Liver (tissue), 9 donors: Measurements from ENCODE around the gene TMEM259. TPM values are rescaled to one million over a fixed set of nuclear protein-coding genes. Genes with fewer than 3 reads are reported as not detected.

Source experiments
- DNase-seq: peaks from one replicate; pipeline ENCODE4 v3.0.0-alpha.2; 2017; ENCODE audit warnings: low spot score
- H3K27ac ChIP-seq, 2 donors: one replicate each; pipeline ENCODE4 v1.7.0; 2013; ENCODE audit warnings: inconsistent platforms in 2 of 2, low read length in 2 of 2, control low read depth in 1 of 2, low read depth in 1 of 2, mild to moderate bottlenecking in 1 of 2
- H3K27me3 ChIP-seq, 4 donors: one replicate each; pipeline versions ENCODE4 v1.6.1 to v1.7.0; 2013; ENCODE audit warnings: low read length in 3 of 4, inconsistent platforms in 1 of 4, mild to moderate bottlenecking in 1 of 4, moderate library complexity in 1 of 4; ENCODE audit not compliant: control insufficient read depth in 4 of 4, insufficient read depth in 4 of 4
- H3K36me3 ChIP-seq, 4 donors: one replicate each; pipeline versions ENCODE4 v1.6.1 to v1.7.0; 2013; ENCODE audit warnings: low read length in 3 of 4, mild to moderate bottlenecking in 3 of 4, low read depth in 1 of 4, moderate library complexity in 1 of 4; ENCODE audit not compliant: control insufficient read depth in 4 of 4, insufficient read depth in 3 of 4
- H3K4me1 ChIP-seq, 4 donors: one replicate each; pipeline versions ENCODE4 v1.6.1 to v1.7.0; 2013; ENCODE audit warnings: low read length in 3 of 4, mild to moderate bottlenecking in 3 of 4, moderate library complexity in 1 of 4; ENCODE audit not compliant: control insufficient read depth in 4 of 4, insufficient read depth in 4 of 4
- H3K4me3 ChIP-seq, 3 donors: one replicate each; pipeline versions ENCODE4 v1.6.1 to v1.7.0; 2013; ENCODE audit warnings: low read length in 3 of 3, control low read depth in 1 of 3, low read depth in 1 of 3, mild to moderate bottlenecking in 1 of 3
- H3K9ac ChIP-seq, 2 donors: one replicate each; pipeline ENCODE4 v1.7.0; 2013; ENCODE audit warnings: low read length in 2 of 2, mild to moderate bottlenecking in 2 of 2, moderate library complexity in 2 of 2, control low read depth in 1 of 2, low read depth in 1 of 2
- H3K9me3 ChIP-seq, 4 donors: one replicate each; pipeline versions ENCODE4 v1.6.1 to v1.7.0; 2013; ENCODE audit warnings: low read length in 3 of 4; ENCODE audit not compliant: control insufficient read depth in 4 of 4
- FOXA2 ChIP-seq: IDR thresholded peaks from 2 replicates; pipeline ENCODE4 v1.6.1; 2016; ENCODE audit warnings: antibody characterized with exemption
- GABPA ChIP-seq, 2 donors: IDR thresholded peaks in 1 of 2; conservative IDR thresholded peaks in 1 of 2; 2 replicates each; pipeline ENCODE4 v1.6.1; 2016; ENCODE audit warnings: antibody characterized with exemption in 2 of 2, mild to moderate bottlenecking in 1 of 2, moderate library complexity in 1 of 2
- HNF4G ChIP-seq: IDR thresholded peaks from 2 replicates; pipeline ENCODE4 v1.6.1; 2016; ENCODE audit warnings: antibody characterized with exemption
- JUND ChIP-seq, 2 donors: IDR thresholded peaks; 2 replicates each; pipeline ENCODE4 v1.6.1; 2016; ENCODE audit warnings: antibody characterized with exemption in 2 of 2
- NR2F2 ChIP-seq: IDR thresholded peaks from 2 replicates; pipeline ENCODE4 v1.6.1; 2016; ENCODE audit warnings: antibody characterized with exemption
- RAD21 ChIP-seq, 2 donors: IDR thresholded peaks; 2 replicates each; pipeline ENCODE4 v1.6.1; 2016; ENCODE audit warnings: antibody characterized with exemption in 2 of 2, mild to moderate bottlenecking in 2 of 2
- SP1 ChIP-seq: IDR thresholded peaks from 2 replicates; pipeline ENCODE4 v1.6.1; 2018; ENCODE audit warnings: antibody characterized with exemption, mild to moderate bottlenecking
- YY1 ChIP-seq: IDR thresholded peaks from 2 replicates; pipeline ENCODE4 v1.6.1; 2016; ENCODE audit warnings: antibody characterized with exemption, mild to moderate bottlenecking
- WGBS: extraction: QIAGEN DNeasy Blood & Tissue Kit; methylation state at CpG from one replicate; pipeline ENCODE4 v1.1.7; 2013; 5-methylcytosine and 5-hydroxymethylcytosine counted together
- polyA plus RNA-seq, 2 donors: library from polyadenylated mRNA; stranded (reverse) in 1 of 2; unstranded in 1 of 2; fragments of 200-250 nt in 1 of 2; fragments of >200 nt in 1 of 2; fragmentation: Nextera tagmentation in 1 of 2; extraction: Ambion mirVana in 1 of 2; gene quantifications; one replicate each; pipeline versions ENCODE4 v1.2.1 to v1.2.3, GENCODE V29; 2013 to 2015
- total RNA-seq, 2 donors: library from RNA; depleted of rRNA; stranded (reverse); fragments of >200 nt; gene quantifications; one replicate each; pipeline ENCODE4 v1.2.3, GENCODE V29; 2014
- TF ChIP-seq, protein P1 (sequence below): IDR thresholded peaks from 2 replicates; pipeline ENCODE4 v1.6.1; 2016; ENCODE audit warnings: antibody characterized with exemption
- TF ChIP-seq, protein P2 (sequence below): IDR thresholded peaks from 2 replicates; pipeline ENCODE4 v1.6.1; 2016; ENCODE audit warnings: antibody characterized with exemption, mild to moderate bottlenecking
- TF ChIP-seq, protein P3 (sequence below): fragments of 150-350 bp; IDR thresholded peaks from 2 replicates; pipeline ENCODE4 v1.5.1; 2017; ENCODE audit warnings: improper control_type of control experiment, low read depth, low read length; ENCODE audit not compliant: missing input control
- TF ChIP-seq, protein P4 (sequence below): IDR thresholded peaks from 2 replicates; pipeline ENCODE4 v1.6.1; 2016; ENCODE audit warnings: antibody characterized with exemption
- donor health status: healthy.
- donor health status: healthy.
- donor health status: healthy.
- donor health status: healthy.
- donor health status: healthy.

The TMEM259 gene
- total and polyA plus RNA-seq, 4 donors = 29.7 to 99.3 (median 57.3) TPM

DNA sequence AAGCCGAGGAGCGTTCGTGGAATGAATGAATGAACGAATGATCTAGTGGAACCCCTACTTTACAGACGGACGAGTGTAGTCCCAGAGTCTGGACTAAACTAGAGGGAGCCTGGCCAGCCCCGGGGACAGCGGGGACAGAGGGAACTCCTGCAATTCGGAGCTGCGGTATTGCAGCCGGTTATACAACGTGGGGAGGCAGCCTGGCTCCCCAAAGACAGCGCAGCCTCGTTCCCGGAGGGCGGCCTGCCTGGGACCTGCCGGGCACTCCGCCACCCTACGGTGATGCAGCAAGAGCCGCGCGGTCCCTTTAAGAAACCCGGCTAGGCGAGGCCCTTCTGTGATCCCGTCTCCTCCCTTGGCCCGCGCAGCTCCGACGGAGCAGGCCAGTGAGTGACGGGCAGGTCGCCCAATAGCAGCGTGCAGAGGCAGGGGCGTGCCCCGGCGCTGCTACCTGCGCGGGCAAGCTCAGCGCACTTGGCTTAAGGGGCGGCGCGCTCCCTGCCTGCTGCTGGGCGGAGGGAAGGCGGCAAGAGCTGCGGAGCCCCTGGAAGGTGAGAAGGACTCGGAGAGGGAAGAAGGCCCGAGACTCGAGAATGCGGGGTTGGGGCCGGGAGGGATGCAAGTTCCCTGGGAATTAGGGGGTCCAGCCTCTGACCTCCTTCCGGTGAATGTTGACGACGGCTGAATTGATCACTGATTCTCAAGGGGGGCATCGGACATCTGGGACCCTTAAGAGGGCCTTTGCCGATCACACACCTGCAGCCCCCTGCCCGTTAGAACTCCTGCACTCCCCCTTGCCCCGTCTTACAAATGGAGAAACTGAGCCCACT, 18.9 kb upstream of the TMEM259 start, which contains the start of gene ABCA7:
TSS of gene ABCA7 (plus strand) at position 462 of the 830 bp plus-strand sequence. CDS start 1,255 bp downstream, outside the sequence.
- TF ChIP-seq YY1 = peak; percentile 38
- peak in 1 of 2 donors; percentile 45 for TF ChIP-seq RAD21 (IDR thresholded peaks at IDR 0.05)
- peak in 1 of 2 donors; percentile 63 for TF ChIP-seq GABPA (IDR thresholded peaks at IDR 0.05 in 1 of 2, conservative IDR thresholded peaks at IDR 0.05 in 1 of 2)
- TF ChIP-seq, protein P1, sequence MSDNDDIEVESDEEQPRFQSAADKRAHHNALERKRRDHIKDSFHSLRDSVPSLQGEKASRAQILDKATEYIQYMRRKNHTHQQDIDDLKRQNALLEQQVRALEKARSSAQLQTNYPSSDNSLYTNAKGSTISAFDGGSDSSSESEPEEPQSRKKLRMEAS = no peak
- TF ChIP-seq, protein P2, sequence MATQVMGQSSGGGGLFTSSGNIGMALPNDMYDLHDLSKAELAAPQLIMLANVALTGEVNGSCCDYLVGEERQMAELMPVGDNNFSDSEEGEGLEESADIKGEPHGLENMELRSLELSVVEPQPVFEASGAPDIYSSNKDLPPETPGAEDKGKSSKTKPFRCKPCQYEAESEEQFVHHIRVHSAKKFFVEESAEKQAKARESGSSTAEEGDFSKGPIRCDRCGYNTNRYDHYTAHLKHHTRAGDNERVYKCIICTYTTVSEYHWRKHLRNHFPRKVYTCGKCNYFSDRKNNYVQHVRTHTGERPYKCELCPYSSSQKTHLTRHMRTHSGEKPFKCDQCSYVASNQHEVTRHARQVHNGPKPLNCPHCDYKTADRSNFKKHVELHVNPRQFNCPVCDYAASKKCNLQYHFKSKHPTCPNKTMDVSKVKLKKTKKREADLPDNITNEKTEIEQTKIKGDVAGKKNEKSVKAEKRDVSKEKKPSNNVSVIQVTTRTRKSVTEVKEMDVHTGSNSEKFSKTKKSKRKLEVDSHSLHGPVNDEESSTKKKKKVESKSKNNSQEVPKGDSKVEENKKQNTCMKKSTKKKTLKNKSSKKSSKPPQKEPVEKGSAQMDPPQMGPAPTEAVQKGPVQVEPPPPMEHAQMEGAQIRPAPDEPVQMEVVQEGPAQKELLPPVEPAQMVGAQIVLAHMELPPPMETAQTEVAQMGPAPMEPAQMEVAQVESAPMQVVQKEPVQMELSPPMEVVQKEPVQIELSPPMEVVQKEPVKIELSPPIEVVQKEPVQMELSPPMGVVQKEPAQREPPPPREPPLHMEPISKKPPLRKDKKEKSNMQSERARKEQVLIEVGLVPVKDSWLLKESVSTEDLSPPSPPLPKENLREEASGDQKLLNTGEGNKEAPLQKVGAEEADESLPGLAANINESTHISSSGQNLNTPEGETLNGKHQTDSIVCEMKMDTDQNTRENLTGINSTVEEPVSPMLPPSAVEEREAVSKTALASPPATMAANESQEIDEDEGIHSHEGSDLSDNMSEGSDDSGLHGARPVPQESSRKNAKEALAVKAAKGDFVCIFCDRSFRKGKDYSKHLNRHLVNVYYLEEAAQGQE = no peak
- peak; percentile 90 for TF ChIP-seq SP1

DNA sequence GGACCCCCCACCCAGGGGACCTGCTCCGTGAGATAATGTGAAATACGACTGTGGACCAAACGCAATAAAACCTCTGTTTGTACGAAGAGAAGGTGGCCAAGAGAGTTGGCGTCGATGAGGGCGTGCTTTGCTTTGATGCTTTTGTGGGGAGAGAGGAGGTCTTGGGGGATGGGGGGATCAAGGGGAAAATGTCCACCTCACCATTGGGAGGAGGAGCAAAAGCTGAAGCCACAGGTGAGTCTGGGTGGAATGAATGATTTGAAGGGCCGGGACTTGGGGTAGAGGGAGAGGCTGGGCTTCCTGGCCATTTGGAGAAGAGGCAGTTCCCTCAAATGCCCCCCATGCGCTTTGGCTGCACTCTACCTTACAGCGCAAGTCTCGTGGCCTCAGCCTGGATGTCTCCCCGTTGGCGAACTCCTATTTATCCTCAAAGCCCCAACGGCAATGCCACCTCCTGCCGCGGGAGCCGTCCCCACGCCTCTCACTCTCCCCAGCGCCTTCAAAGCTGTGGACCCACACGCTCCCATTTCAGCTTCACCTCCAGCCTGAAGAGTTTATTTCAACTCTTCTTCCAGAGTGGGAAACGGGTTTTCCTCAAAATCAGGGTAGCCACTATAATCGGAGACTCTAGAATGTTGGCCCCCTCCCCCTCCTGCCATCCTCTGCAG, 18.2 kb upstream of the TMEM259 start:
- DNase-seq = no peak
- Histone ChIP-seq H3K9ac (no peak overlapping the region), H3K4me1 (peaks cover 5 to 24% (median 16%) of the 10 kb centered on the region in 4 donors), H3K27me3 (no peaks in the 10 kb centered on the region), H3K9me3 (no peaks in the 10 kb centered on the region), H3K4me3 (no peak overlapping the region), H3K27ac (no peak overlapping the region), H3K36me3 (peaks cover 0 to 2% (median 0%) of the 10 kb centered on the region in 4 donors)
- no peak for TF ChIP-seq JUND (IDR thresholded peaks at IDR 0.05)
- TF ChIP-seq SP1 = no peak
- TF ChIP-seq, protein P3, sequence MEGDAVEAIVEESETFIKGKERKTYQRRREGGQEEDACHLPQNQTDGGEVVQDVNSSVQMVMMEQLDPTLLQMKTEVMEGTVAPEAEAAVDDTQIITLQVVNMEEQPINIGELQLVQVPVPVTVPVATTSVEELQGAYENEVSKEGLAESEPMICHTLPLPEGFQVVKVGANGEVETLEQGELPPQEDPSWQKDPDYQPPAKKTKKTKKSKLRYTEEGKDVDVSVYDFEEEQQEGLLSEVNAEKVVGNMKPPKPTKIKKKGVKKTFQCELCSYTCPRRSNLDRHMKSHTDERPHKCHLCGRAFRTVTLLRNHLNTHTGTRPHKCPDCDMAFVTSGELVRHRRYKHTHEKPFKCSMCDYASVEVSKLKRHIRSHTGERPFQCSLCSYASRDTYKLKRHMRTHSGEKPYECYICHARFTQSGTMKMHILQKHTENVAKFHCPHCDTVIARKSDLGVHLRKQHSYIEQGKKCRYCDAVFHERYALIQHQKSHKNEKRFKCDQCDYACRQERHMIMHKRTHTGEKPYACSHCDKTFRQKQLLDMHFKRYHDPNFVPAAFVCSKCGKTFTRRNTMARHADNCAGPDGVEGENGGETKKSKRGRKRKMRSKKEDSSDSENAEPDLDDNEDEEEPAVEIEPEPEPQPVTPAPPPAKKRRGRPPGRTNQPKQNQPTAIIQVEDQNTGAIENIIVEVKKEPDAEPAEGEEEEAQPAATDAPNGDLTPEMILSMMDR = no peak
- TF ChIP-seq, protein P4, sequence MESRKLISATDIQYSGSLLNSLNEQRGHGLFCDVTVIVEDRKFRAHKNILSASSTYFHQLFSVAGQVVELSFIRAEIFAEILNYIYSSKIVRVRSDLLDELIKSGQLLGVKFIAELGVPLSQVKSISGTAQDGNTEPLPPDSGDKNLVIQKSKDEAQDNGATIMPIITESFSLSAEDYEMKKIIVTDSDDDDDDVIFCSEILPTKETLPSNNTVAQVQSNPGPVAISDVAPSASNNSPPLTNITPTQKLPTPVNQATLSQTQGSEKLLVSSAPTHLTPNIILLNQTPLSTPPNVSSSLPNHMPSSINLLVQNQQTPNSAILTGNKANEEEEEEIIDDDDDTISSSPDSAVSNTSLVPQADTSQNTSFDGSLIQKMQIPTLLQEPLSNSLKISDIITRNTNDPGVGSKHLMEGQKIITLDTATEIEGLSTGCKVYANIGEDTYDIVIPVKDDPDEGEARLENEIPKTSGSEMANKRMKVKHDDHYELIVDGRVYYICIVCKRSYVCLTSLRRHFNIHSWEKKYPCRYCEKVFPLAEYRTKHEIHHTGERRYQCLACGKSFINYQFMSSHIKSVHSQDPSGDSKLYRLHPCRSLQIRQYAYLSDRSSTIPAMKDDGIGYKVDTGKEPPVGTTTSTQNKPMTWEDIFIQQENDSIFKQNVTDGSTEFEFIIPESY = no peak
- TF ChIP-seq YY1 = no peak
- no peak for TF ChIP-seq NR2F2
- no peak for TF ChIP-seq FOXA2
- TF ChIP-seq HNF4G = no peak
- TF ChIP-seq, protein P1 = no peak
- 78% methylated on average over 22 of the region's 22 CpGs for WGBS

More for the DNA sequence above, 18.9 kb upstream of the TMEM259 start, which contains the start of gene ABCA7:
- peaks cover 0 to 2% (median 0%) of the 10 kb centered on the region in 4 donors for H3K36me3 ChIP-seq
- no peaks in the 10 kb centered on the region for H3K27me3 ChIP-seq
- peak within 1 kb of the TSS in 1 of 2 donors; percentile 43 for H3K9ac ChIP-seq
- no peaks in the 10 kb centered on the region for H3K9me3 ChIP-seq
- peaks cover 5 to 24% (median 16%) of the 10 kb centered on the region in 4 donors for H3K4me1 ChIP-seq
- peak within 1 kb of the TSS in 1 of 2 donors; percentile 56 for H3K27ac ChIP-seq
- 2% methylated on average over 56 of the region's 56 CpGs for WGBS
- H3K4me3 ChIP-seq = peak within 1 kb of the TSS in 2 of 3 donors; percentile 36 to 69
- peak; percentile 100 for DNase-seq
